ENCODE measurements around the gene EPS8L3. TPM values are rescaled to one million over a fixed set of nuclear protein-coding genes. Genes with fewer than 3 reads are reported as not detected.
"Not testable (repeated sequence)": the region's sequence is repeated elsewhere in the genome, so short reads cannot be mapped to it uniquely, and the experiment has no call there.

EPS8L3 gene
- total and polyA plus RNA-seq, 2 of the 4 experiments (the other 2 are of a cell fraction) = not detected

DNA sequence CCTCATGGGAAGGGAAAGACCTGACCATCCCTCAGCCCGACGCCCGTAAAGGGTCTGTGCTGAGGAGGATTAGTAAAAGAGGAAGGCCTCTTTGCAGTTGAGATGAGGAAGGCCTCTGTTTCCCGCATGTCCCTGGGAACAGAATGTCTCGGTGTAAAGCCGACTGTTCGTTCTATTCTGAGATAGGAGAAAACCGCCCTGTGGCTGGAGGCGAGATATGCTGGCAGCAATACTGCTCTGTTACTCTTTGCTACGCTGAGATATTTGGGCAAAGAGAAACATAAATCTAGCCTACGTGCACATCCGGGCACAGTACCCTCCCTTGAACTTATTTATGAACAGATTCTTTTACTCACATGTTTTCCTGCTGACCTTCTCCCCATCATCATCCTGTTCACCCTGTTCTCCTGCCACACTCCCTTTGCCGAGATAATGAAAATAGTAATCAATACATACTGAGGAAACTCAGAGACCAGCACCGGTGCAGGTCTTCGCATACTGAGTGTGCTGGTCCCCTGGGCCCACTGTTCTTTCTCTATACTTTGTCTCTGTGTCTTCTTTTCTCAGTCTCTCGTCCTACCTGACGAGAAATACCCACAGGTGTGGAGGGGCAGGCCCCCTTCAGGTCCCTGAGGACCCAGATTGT is 3.4 kb upstream of the EPS8L3 start:
- H3K36me3 ChIP-seq (ENCODE audit: control insufficient read depth, insufficient read depth, low read length); BruUV-seq (replicated peaks); H4K20me1 ChIP-seq (ENCODE audit: insufficient read depth, low read length); H3K4ac ChIP-seq (ENCODE audit: low read depth, low read length); H3K79me1 ChIP-seq (ENCODE audit: low read depth in 1 of 2, low read length in 2 of 2); H3K9me3 ChIP-seq (ENCODE audit: control insufficient read depth, insufficient read depth, low read length); H3K4me3 ChIP-seq (ENCODE audit: insufficient read depth, low read depth, low read length); in situ Hi-C loops (cut with MboI; ENCODE audit: low sequenced_read_pairs); H2AK5ac ChIP-seq (ENCODE audit: low read depth, low read length); H2BK15ac ChIP-seq (ENCODE audit: low read depth, low read length); POLR2A ChIA-PET (ENCODE audit: unreplicated experiment); H2BK20ac ChIP-seq (ENCODE audit: low read depth, low read length); H3K4me2 ChIP-seq (ENCODE audit: low read depth, low read length); ATAC-seq (ENCODE audit: low read depth); H4K8ac ChIP-seq (ENCODE audit: low read depth in 2 of 2, low read length in 2 of 2); CTCF ChIA-PET; H3K23ac ChIP-seq (ENCODE audit: low read depth, low read length); H4K91ac ChIP-seq (ENCODE audit: insufficient read depth, low read depth, low read length); H2BK5ac ChIP-seq (ENCODE audit: low read depth, low read length, poor library complexity, severe bottlenecking); DNase-seq; H2AK9ac ChIP-seq (replicated peaks; ENCODE audit: low read depth, low read length, poor library complexity); H2BK120ac ChIP-seq (ENCODE audit: low read depth, low read length); intact Hi-C loops (cut with micrococcal nuclease); H3K9ac ChIP-seq (ENCODE audit: low read depth, low read length); H3K18ac ChIP-seq (ENCODE audit: low read depth, low read length); dilution Hi-C loops (cut with HindIII; ENCODE audit: low sequenced_read_pairs, unreplicated experiment); H2AFZ ChIP-seq (replicated peaks; ENCODE audit: low read length, poor library complexity); H3K27ac ChIP-seq (ENCODE audit: insufficient read depth, low read length); H3K56ac ChIP-seq (ENCODE audit: extremely low read depth, insufficient read depth, low read length); H4K5ac ChIP-seq (ENCODE audit: low read depth, low read length); H3K14ac ChIP-seq (replicated peaks; ENCODE audit: low read depth, low read length); H3K27me3 ChIP-seq (ENCODE audit: control insufficient read depth, insufficient read depth, low read length): not testable (repeated sequence)
- Histone ChIP-seq H3K9me1 (ENCODE audit: insufficient read depth, low read length) (peaks cover 33% of the 10 kb centered on the region), H3K4me1 (ENCODE audit: control insufficient read depth, insufficient read depth, low read length) (peaks cover 24% of the 10 kb centered on the region)
- 75% methylated on average over 11 of the region's 17 CpGs; no CpG with 5 or more reads in 1 of the 2 experiments for WGBS, 2 experiments (ENCODE audit: extremely low coverage in 2 of 2, insufficient read length in 1 of 2)

All from IMR-90 (cell line).